NCI-H187 (cell line): ENCODE measurements around the gene GPC6.
"Not testable (repeated sequence)": the region's sequence is repeated elsewhere in the genome, so short reads cannot be mapped to it uniquely, and the experiment has no call there.

ENCODE experiments used
- DNase-seq, 2 experiments: peaks; one replicate each; lab custom pipeline; 2025; lab: John Stamatoyannopoulos, UW

The GPC6 gene

DNA sequence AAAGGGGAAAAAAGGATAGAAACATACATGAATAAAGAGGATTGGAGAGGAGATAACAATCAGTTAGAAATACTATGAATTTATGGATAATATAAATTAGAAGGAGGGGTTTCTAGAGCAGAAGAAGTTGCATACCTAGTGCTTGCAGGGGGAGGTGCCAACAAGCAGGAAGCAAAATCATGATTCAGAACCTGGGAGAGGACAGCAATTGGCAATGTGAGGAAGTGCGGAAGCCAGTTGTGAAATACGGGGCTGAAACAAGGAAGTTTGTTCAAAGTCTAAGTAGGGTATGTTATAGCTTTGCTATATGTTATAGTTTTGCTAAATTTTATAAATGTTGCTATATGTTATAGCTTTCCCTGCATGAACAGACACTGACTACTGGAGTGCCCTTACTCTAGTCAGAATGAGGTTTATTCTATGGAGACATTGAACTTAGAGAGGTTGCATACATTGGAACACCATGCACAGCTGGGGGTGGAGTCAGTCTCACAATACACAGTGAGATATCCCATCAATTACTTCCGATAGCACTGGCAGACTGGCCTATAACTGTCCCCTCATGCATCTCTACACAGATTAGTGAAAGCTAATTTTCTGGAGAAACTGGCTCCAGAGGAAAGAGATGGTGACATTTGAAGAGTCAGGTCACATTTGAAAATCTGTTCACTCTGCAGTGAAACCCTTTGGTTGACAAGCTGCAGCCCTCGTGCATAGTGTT is 92.1 kb downstream of the GPC6 start:
- DNase-seq, result no peak

DNA sequence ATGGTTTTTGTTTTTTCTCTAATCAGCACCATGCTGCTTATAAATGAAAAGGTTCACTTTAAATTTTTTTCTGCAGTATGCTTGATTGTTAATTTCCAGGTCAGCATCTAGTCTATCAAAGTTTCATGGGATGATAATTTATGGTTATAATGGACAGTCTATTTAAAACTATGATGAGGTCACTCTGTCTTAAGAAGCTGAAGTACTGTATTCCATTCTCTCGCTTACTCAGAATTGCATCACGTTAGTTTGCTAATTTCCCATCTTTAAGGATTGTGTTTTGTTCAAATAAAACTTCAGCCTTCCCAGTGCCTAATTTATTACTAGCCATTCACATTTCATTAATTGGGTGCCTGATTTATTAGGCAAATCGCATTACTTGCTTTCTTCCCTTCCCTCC is 94.3 kb downstream of the GPC6 start:
- DNase-seq, result no peak

DNA sequence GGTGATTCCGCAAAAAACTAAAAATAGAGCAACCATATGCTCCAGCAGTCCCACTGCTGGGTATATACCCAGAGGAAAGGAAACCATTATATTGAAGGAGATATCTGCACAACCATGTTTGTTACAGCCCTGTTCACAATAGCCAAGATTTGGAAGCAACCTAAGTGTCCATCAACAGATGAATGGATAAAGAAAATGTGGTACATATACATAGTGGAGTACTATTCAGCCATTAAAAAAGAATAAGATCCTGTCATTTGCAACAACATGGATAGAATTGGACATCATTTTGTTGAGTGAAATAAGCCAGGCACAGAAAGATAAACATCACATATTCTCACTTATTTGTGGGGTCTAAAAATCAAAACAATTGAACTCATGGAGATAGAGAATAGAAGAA is 97.3 kb downstream of the GPC6 start:
- DNase-seq, result not testable (repeated sequence)

DNA sequence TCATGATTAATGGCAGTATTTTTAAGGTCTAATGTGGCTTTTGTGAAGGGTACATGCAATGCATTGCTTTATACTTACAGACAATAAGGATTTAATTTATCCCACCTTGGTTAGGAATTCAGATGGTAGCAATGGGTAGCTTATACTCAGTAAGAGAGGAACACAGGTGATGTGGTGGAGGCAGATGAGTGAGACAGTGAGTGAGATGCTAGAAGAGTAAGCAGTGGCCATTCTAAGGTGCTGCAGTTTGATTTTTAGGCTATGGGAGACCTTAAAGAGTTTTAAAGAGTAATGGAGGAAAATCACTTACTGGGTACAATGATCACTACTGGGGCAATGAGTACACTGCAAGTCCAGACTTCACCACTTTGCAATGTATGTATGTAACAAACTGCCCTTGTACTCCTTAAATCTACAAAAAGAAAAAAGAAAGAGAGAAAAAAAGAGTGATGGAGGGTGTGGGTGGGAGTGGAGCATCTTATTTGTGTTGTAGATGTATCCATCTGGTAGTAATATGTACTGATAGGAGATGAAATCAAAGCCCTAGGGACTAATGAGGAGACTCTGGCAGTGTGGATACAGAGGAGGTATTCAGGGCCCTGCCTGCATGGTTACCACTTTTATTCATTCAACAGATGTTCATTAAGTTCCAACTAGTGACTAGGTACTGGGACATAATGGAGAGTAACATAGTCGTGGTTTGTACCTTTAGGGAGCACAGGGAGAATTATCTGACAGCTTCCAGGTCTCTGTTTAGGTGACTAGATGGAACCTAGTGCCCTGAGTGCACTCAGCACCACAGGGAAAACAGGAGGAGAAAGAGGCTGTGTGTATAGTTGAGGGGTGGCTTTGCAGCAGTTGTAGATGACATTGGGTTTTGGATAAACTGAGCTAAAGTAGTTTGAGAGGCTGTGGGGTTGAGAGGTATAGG is 99.0 kb downstream of the GPC6 start:
- no peak for DNase-seq

DNA sequence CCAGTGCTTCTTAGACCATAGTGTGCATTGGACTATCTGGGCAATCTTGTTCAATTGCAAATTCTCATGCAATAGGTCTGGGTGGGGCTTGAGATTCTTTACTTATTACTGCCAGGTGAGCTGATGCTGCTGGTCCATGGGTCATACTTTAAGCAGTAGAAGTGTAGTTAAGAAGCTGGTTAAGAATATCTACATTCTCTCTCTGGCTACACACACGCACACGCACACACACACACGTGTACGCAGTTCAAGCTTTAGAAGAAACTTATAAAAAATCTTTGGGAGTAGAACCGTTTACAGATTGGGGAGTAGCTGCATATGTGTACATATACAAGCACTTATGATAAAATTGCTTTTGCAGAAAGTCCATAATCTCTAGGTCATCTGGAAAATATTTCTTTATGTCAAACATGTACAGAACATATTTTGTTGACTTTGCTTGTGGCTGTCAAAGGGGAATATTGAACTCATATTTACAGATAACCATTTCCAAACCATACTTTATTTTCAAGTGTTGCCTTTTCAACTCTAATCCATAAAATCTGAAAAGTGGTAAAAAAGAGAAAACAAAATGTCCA is 99.7 kb downstream of the GPC6 start:
- no peak for DNase-seq

DNA sequence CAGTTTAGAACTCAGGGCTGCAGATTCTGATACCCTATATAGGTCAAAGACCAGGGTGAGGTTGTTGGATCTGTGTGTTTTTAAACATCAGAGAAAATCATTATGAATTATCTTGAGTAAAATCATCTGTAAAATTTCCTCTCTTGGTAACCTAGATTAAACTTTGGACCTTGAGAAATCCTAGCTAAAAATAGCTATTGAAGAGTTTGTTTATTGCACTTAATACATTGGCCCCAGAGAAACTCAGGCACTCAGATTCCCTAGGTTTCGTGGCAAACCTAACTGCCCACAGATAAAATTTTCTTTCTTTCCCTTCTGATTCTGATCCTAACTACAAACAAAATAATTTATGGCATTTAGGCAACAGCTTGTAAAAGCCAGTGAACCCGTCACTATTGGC is 102.3 kb downstream of the GPC6 start:
- no peak for DNase-seq

DNA sequence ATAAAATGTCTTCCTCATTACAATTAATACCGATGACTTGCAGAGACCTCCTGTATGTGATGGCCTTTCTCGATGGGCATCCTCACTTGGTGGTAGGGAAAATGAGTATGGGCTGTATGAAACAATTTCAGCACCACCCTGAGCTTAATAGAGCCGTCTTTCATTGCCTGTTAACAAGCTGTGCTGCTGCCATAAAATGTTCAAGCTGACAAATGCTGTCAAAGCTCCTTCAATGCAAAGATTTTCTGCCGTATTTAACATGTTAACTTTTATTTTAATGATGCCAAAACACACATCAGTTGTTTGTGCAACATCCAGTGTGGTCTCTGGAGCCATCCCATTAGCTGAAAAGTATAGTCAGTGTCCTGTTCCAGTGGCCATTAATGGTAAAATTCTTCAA is 110.1 kb downstream of the GPC6 start:
- DNase-seq, result no peak

DNA sequence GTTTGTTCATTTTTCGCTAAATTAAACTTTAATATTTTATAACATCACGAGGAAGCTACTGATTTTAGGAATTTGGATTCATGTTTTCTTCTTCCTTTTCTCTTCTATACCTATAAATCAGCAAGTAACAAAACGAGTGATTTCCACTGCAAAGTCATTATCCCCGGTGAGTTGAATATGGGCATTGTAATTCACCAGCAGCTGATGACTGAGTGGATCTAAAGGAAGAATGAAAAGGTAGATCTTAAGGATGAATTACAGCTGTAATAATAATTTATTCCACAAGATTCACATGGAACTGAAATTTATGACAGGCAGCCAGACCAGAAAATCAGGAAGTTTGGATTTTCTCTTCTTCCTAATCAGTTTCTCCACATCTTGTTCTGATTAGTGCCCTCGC is 111.4 kb downstream of the GPC6 start:
- no peak for DNase-seq

DNA sequence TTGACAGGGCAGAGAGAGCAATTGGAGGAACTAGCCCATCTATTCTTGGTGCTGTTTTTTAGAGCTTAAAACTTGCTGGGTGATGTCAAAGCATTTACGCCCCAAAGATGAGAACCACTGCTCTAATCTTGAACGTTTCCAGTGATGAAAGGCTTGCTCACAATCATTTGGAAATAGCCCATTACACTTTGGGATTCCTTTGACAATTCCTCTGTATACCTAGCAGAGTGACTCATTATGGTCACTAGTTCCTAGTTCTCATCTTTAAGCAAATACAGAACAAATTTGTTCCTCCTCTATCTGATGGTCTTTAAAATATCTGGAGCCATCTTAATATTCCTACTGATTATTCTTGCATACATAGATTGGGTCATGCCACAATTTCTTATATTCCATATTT is 112.3 kb downstream of the GPC6 start:
- DNase-seq, result no peak

DNA sequence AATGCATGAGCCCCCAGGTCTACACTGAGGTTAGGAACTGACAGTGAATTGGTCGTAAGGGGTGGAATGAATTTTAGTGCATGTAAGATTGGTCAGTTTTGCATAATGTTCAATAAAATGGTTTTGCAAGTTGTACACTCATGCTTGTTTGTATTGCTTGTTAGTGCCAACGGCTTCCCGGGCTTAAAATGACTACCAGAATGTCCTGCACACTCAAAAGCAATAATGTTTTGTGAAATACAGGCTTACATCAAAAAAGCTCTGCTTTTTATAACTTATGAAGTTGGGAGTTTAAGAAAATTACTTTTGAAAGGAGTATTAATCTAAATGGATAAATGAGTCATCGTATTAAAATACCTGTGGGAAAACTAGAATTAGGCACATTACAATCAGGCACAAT is 112.9 kb downstream of the GPC6 start:
- DNase-seq, result no peak

DNA sequence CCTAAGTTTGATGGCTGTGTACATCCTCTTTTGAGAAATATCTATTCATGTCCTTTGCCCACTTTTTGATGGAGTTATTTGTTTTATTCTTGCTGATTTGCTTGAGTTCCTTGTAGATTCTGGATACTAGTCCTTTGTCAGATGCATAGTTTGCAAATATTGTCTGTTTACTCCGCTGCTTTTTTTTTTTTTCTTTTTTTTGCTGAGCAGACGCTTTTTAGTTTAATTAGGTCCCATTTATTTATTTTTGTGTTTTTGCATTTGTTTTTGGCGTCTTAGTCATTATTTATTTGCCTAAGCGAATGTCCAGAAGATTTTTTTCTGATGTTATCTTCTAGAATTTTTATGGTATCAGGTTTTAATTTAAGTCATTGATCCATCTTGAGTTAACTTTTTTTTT is 114.9 kb downstream of the GPC6 start:
- DNase-seq, result no peak

DNA sequence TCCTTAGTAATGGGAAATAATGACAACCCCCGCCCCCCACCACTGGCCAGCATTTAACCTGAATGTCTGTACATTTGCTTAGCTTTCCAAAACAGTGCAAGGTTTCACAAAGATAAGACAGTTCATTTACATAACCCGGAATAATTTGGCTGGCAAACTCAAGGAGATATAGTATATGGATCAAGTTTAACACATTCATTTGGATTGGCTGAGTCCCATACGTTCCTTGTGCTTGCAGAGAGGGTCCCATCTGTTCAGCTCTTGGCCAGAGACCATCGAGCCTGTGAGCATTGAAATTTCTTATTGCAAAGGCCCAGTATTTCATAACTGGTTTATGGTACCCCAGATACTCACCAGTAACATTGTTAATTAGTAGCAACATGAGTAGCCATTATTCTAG is 116.5 kb downstream of the GPC6 start:
- no peak for DNase-seq

DNA sequence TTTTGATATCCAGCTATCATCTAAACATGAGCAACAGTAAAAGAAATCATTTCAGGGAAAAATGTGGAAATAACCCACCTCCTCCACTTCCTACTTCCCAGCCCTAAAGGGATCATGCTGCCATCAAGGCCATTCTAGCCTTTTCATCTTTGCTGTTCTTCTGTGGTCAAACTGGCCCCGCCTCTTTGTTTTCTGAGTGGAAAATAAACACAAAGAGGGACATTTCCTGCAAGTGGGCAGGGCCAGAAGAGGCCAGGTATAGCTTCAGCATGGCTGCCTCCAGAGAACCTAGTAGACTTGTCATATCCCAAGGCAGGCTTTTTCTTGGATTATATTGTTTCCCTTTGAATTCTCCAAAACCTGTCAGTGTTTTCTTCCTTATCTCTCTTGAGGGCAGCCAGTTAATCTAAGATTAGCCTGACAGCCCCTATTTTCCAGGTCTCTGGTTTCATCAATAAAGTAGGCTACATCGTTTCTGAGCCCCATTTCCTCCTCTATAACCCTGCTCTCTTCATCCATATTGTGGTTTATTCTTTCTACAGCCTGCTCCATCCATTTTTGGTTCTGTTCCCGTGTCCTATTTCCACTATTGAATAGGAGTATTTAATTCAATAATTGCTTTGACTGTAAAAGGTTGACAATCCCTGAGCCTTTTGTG is 117.6 kb downstream of the GPC6 start:
- no peak for DNase-seq

DNA sequence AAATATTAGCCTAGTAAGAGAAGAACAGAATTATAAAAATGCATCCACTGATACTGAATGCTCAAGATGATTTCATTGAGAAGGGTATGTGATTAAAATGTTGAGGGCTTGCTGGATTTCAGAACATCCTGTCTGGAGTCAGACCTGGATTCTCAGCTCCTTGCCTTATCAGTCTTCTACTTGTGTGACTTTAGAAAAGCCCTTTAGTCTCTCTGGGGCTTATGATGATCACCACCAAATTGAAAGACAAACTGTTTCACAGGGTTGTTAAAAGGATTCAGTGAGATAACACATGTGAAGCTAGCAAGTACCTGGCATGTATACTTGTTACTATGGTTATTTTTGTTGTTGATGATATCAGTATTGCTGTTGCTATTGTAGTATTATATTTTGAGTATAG is 118.4 kb downstream of the GPC6 start:
- no peak for DNase-seq

DNA sequence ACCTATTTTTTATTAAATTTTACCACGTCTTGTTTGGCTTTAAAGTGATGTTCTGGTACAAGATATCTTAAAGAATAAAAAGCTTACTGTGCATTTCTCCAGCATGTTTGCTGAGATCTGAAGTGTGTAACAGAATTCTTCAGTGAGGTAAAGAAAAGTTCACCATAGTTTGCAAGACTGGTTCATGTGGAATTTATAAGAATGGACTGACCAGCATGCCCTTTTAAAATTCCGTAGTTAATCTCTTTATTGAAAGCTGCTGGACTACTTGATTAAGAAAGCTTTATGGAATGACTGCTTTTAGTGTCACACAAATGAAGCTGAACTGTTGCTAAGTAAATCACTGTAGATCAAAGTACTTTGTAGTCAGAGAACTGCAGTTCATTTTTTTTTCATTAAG is 119.2 kb downstream of the GPC6 start:
- DNase-seq, result no peak

DNA sequence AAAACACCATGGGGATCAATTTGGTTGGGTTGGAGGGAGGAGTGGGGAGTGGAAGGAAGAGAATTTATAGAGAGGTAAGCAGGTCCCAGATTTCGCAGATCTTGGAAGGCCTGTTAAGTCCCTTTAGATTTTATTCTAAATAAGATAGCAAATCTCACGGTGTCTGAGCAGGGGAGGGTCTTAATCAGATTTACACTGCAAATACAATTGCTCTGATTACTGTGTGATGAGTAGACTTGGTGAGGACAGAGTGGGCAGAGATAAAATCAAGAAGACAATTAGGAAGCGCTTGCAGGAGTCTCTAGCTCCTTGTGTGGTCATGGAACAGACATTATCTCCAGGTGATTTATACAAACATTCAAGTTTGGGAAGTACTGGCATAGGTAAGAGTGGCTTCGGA is 126.0 kb downstream of the GPC6 start:
- no peak for DNase-seq

DNA sequence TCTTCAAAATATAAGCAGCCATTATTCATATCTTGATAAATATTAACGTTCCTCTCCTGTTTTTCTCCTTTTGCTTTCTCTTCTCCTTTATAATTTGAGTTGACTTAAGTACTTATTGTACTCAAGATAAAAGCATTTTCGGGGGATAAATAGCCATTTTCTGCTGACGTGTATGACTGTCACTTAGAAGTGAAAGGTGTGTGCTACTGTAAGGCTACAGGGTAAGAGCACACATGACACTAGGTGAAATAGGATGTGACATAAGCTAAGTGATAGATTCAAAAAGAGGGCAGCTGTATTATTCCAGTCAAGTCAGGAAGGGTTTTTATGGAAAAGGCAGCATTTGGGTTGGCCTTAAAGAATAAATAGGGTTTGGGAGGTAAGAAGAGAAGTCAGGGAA is 128.5 kb downstream of the GPC6 start:
- DNase-seq, result no peak

DNA sequence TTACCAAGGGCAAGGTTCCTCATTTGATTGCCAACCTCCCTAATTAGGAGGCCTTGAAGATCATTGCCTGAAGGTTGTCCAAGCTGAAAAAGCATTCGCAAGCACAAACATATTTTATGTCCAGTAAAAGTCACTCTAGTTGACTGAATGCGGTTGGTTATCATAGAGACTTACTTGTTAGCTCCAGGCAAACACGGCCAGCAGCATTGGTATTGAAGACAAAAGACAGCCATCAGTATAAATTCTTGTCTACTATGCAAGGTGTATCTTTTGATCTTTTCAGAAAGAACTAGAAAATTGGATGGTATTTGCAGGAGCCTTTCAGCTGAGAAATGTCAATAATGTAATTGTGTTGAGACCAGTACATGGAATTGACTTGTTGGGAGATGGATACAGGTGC is 129.9 kb downstream of the GPC6 start:
- no peak for DNase-seq

DNA sequence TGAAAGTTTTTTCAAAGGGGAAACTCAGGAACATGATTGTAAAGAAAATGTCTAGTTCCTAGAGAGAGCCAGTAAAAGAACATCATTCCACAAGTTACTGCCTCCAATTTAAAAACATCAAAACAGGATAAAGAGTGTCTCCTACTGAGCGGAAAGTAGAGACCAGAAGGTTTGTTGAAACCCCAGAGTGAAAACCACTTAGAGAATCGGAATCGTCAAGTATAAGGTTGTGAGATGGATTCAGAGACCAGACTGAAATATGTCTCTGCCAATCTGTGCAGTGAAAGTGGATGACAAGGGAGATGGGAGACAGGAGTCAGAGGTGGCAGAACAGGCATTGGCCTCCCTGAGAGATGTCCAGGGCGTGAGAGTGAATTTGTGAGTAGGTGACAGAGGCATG is 133.4 kb downstream of the GPC6 start:
- no peak for DNase-seq

DNA sequence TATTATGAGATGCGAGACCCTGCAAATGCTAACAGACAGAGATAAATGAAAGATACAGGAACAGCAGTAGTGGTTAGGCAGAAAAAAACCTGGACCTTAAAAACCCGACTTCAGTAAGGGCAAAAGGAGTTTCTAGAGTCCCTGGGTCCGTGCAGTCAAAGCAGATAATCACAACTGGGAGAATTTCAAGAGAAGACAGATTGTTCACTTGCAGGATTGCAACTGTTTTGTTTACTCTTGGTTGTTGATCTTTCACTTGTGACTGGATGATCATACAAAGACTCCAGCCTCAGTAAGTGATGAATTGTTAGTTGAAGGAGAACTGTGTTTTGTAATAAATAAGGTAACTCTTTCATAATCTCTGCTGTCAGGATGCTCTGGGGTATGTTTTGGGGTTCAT is 135.1 kb downstream of the GPC6 start:
- no peak for DNase-seq

DNA sequence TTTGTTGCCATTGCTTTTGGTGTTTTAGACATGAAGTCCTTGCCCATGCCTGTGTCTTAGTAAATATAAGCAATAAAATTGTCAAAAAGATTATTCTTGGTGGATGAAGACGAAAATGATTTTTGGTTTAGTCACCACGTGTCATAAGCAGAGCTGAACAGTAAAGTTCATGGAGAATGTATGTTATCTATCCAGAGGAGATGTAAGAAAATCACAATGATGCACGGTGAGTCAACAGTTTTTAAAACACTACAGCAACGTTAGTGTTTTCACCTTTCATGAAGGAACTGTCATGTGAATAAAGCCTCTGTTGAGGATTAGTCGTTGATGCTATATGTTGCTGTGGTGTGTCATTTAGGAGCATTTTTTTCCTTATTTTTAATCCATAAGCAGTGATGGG is 137.6 kb downstream of the GPC6 start:
- DNase-seq, result no peak

DNA sequence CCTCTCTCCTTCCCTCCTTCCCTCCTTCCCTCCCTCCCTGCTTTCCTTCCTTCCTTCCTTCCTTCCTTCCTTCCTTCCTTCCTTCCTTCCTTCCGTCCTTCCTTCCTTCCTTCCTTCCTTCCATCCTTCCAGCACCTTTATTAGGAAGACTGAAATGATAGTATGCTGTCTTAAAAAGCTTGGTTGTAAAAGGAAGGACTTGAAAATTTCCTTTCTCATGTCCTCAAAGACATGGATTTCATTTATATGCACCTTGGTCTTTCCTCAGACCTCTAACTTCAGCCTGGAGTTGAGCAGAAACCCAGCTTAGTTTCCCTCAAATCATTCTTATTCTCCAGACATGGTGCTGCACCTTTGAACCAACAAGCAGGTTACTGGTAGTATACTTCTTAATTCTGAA is 141.7 kb downstream of the GPC6 start:
- no peak for DNase-seq

DNA sequence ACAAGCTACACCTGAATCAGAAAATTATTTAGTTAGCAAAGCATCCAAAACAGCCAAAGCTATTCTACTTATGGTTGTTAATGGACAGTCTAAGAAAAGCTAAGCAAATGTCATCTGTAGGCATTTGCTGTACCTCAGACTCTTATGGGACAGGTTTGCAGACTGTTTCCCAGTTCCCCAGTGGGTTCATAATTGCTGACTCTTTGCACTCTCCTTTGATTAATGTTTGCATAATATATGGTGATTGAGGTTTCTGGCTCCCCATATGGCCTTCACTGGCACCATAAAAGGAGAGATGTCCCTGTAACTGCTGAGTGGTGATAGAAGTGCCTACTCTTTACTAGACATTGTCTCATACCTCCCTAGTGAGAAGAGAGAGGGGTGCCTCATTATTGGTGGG is 142.1 kb downstream of the GPC6 start:
- no peak for DNase-seq
